Measurements from ENCODE around the gene MEIS1. TPM values are rescaled to one million over a fixed set of nuclear protein-coding genes. Genes with fewer than 3 reads are reported as not detected.

MEIS1 gene
- total and polyA plus RNA-seq, 2 of the 8 experiments (the other 6 are each of a cell fraction or from before 2014, with no cell fraction given) = 0.17 to 1.2 TPM

DNA sequence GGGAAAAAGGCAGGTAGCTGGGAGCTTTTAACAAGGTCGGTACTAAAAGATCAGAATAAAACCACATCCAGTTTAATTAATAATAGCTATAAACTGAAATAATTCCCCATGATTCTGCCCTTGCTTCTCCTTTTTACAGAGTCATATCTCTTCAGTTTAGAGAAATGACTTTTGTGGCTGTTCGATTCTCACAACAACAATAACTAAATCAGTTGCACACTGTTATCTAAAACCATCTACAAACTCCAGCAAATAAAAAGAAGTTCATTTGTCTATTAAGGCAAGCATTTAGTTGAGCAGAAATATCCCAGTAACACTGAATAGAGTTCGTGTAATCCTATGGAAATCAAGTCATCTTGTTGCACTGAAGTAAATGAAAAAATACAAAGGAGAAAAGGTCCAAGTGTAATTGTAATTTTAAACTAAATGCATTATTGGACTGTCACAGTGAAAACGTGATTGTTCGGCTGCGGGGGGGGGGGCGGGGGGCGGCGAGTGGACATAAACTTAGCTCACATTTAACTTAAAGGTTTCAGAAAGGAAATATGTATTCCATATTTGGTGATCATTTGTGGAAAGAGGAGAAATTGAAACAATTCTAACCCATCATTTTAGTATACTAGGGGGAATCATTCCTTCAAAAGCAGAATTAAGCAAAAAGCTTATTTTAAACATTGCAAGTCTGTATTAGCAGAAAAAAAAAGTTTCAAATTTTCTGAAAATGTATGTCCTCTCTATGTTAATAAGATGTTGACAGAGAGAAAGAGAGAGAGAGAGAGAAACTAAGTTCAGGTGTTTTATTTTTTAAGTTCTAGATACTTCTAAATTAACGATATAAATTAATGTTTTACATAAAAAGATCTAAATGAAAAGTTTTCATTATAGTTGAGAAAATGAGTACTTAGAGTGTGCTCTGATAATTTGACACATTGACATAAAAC is 144.5 kb downstream of the MEIS1 start (continued):
- TF ChIP-seq SP1 (IDR thresholded peaks at IDR 0.05; ENCODE audit: low read depth, low read length) = no peak
- no peak for TF ChIP-seq RBBP5 (IDR thresholded peaks at IDR 0.05; ENCODE audit: borderline replicate concordance, low read depth, low read length)
- TF ChIP-seq ASH2L (IDR thresholded peaks at IDR 0.05; ENCODE audit: low read length) = no peak

Data from H1 (cell line).